GM18519 (cell line): ENCODE data around the gene NUP50.

ENCODE experiments used
- ATAC-seq: cut with Tn5 transposase; IDR thresholded peaks from one replicate; pipeline ENCODE4 v1.9.1; 2021; ENCODE audit warnings: mild to moderate bottlenecking, moderate library complexity; ENCODE audit not compliant: unreplicated experiment, low FRiP score

NUP50 gene

DNA sequence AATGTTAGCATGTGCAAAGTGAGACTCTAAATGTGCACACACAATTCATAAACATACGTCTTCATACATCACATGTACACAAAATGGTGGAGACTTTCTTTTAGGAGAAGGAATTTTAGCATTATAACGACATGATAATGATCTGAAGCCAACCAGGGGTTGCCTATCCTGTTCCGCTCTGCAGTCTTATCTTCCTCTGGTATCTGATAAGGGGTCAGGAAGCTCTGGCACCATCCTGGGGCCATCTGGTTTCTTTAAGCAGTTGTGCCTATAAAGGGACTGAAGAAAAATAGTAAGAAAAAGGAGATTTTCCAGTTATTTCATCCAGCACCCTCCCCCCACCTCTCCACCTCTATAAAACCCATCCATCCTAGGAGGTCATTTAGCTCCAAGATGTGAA, 5.8 kb upstream of the NUP50 start:
- ATAC-seq = no peak

DNA sequence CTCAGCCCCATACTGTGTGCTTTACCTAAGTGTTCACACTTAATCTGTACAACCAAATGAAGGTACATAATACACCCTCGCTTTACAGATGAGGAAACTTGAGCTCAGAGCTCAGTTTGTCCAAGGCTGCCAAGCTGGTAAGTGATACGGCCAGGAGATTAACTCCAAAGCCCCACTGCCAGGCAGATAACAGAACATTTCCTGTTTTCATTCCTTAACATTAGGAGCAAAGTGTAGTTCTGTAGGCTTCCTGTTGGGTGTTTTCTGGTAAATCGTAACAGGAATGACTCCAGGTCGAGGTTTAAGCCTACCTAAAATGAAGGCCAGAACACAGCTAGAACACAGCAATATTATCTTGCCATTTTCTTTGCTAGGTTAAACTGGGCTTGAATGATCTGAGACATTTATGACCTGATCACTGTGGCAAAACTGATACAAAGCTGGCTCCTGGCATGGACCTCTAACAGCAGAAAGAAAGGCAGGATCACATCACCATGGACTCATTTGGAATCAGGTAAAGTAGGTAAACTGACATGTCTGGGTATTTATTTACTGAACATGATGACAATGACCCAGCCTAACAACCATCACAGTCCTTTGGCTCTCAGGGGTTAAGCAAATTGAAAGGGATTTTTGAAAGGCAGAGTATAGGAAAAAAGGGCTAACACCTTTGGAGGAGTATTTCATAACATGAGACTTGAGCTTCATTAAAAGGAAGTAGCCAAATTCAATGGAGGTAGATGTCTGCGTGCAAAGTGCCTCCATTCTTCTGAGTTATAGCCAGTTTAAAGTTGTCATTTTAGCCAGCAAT, 3.9 kb upstream of the NUP50 start:
- no peak for ATAC-seq

DNA sequence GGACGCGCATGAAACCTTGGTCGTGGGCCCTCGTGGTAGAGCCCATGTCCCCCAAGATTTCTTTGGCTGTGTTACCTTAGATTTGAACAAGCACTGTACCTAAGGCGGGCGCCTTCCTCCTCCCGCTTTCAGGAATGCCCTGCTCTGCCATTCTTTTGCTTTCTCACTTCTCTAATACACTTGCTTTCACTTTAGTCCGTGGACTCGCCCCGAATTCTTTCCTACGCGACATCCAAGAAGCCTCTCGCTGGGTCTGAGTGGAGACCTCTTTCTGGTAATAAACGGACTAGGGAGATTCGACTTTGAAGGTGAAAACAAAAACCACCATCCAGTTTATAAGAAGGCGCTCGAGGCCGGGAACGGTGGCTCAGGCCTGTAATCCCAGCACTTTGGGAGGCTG, 1.2 kb upstream of the NUP50 start:
- ATAC-seq = no peak

GRCh38 chr22:45163099-45163450, 650 bp upstream of the NUP50 start:
- no peak for ATAC-seq

GRCh38 chr22:45164270-45165088, 754 bp downstream of the NUP50 start:
- no peak for ATAC-seq

GRCh38 chr22:45166932-45167331, 3.2 kb downstream of the NUP50 start:
- ATAC-seq = no peak

GRCh38 chr22:45169591-45170466, 6.1 kb downstream of the NUP50 start:
- ATAC-seq = no peak

- ATAC-seq = no peak
These were observed 8.1 kb downstream of the NUP50 start for GRCh38 chr22:45171830-45172229.

- ATAC-seq = no peak
These were observed 9.3 kb downstream of the NUP50 start for GRCh38 chr22:45172881-45173585.

DNA sequence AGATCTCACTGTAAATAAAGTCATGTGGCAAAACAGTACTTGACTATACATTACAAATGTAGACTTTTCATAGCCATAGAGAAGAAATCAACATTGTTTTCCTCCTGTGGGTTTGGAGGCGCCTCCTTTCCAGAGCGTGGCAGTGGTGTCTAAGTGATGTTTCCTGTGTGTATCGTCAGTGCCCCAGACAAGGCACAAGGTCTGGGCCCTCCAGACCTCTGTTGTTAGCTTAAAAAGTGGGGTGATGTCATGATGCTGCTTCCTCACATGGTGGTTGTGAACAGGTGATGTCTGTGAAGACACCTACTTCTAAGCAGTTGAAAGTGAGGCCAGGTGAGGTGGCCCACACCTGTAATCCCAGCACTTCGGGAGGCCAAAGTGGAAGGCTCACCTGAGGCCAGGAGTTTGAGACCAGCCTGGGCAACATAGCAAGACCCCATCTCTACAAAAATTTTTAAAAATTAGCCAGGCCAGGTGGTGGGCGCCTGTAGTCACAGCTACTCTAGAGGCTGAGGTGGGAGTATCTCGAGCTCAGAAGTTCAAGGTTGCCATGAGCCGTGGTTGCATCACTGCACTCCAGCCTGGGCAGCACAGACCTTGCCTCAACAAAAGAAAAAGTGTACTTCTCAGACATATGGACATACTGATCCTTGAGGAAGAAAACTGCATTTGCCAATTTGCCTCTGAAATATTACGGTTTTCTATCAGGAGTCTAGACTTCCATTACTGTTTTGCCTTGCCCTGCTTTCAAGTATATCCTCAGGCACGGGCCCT, 15.7 kb downstream of the NUP50 start:
- no peak for ATAC-seq

DNA sequence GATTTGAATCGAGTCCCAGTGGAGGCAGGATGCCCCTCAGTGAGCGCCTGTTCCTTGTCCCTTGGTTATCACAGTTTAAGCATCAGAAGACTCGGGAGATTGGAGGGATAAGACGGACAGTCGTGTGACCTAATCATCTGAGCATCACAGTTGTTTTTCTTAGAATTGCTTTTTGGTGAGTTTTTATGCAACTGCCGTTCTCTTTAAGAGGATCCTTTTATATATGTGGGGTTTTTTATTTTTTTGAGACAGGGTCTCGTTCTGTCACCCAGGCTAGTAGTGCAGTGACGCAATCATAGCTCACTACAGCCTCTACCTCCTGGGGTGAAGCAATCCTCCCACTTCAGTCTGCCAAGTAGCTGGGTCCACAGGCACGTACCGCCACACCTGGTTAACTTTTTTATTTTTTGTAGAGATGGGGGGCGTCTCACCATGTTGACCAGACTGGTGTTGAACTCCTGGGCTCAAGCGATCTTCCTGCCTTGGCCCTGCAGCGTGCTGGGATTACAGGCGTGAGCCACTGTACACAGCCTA, 16.5 kb downstream of the NUP50 start:
- no peak for ATAC-seq

DNA sequence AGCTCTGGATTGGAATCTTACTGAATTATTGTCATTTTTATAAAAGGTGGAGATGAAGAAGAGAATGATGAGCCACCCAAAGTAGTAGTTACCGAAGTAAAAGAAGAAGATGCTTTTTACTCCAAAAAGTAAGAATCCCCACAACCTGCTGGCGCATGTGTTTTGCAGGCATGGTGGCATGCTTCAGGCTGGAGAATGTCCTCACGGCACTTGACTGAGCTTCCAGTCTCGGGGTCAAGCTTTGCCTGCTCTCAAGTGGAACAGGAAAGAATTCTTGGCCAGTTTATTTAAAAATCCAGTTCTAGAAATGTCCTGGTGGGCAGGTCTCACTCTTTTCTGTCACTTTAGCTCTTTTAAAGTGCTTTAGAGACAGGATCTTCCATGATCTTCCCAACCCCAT, 17.5 kb downstream of the NUP50 start:
- ATAC-seq = no peak

DNA sequence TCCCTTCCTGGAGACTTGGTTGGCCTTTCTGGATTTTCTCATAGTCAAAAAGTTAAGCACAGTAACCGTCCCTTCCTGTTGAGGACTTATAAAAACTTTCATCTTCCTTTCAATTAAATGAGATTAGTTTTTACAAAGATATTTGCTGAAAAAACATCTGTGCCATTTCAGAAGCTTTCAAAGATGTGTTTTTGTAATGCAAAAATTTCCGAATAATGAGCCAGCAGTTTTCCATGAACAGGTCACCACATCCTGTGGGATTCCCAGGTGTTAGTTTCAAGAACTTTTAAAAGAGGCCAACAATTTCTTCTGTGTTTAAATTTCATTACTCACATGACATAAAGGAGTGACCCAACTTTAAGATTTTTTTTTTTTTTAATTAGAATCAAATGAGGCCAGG, 18.0 kb downstream of the NUP50 start:
- no peak for ATAC-seq

- ATAC-seq = no peak
These were observed 20.2 kb downstream of the NUP50 start for GRCh38 chr22:45183974-45184373.

DNA sequence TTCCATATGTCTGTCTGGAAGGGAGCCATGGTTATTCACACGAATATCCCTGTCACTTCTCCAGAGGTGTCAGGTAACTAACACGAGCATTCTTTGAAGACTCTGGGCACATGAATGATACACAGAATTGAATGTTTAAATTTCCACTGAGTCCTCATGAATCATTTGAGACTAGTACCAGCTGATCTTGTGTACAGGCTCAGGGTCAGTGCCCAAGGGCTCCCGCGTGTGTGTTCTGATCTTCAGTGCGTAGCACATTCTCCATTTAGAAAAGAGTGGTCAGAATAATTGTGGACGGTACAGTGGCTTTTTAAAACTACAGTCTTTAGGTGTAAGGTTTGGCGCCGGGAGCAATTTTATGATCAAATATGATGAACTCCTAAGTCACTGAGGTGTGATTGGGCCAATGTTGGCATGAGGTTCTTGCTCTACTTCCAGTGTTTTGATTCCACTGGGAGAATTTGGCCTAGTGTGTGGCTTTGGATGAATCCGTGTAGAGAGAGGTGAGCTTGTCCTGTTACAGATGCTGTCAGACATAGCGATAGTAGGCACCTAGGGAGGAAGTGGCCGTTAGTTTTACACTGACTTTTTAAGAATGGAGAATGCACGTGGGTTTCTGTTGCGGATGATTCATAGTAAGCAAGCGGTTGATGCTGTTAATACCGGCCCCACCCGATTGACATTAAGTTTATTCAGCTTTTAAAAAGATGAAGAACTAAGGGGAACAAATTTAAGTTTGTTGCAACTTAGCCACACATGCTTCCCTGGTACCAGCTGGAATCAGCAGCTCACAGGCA, 22.2 kb downstream of the NUP50 start:
- no peak for ATAC-seq

GRCh38 chr22:45187891-45188290, 24.2 kb downstream of the NUP50 start:
- ATAC-seq = no peak

- no peak for ATAC-seq
These were observed 25.1 kb downstream of the NUP50 start for GRCh38 chr22:45188779-45189178.

DNA sequence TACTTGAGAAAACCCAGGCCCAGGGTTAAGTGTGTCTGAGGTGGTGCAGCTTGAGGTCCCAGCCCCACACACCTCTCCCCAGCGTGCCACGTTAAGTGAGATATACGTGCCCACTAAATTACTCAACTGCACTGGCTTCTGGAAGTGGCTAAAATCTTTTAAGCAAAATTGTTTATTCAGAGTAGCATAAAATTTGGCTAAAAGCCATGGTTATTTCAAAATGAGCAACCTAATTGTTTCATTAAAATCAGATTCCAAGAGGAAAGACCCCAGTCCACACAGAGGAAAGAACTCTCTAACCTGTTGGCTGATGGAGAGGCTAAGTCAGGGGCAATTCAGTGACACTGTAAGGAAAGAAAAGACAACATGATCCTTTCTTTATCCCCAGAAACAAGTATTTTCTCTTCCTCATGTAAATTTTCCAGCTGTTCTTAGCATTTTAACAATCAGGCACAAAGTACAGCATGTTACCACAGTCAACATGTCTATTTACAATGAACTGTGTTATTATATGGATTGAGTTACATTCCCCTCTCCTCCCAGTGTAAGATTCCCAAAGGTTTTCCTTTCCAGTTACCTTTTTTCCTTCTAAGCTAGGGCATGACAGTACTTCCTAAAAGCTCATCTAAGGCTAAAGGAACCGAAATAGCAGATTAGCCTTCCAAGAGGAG, 26.6 kb downstream of the NUP50 start:
- no peak for ATAC-seq
